Ovary (tissue), 9 donors: ENCODE data around the gene JSRP1. TPM values are rescaled to one million over a fixed set of nuclear protein-coding genes. Genes with fewer than 3 reads are reported as not detected.

Experiments
- DNase-seq, 5 donors: peaks; one replicate each; pipeline ENCODE4 v3.0.0-alpha.2; 2019 to 2020
- H3K27ac ChIP-seq, 2 donors: fragments of 200-600 bp; one replicate each; pipeline versions ENCODE4 v1.5.1 to v1.8.0; 2019 to 2022
- H3K27me3 ChIP-seq: fragments of 200-600 bp; one replicate; pipeline ENCODE4 v1.8.0; 2022
- H3K36me3 ChIP-seq: fragments of 200-600 bp; sonication (generic); one replicate; pipeline ENCODE4 v1.5.1; 2019
- H3K4me1 ChIP-seq: one replicate; pipeline ENCODE4 v1.8.1; 2013; ENCODE audit warnings: mild to moderate bottlenecking, moderate library complexity; ENCODE audit not compliant: insufficient read depth
- H3K4me3 ChIP-seq: fragments of 200-600 bp; sonication (generic); one replicate; pipeline ENCODE4 v1.5.1; 2017
- H3K9me3 ChIP-seq, 2 donors: fragments of 200-600 bp in 1 of 2; sonication (generic) in 1 of 2; one replicate each; pipeline versions ENCODE4 v1.5.1 to v1.8.1; 2013 to 2019; ENCODE audit warnings: mild to moderate bottlenecking in 1 of 2, moderate library complexity in 1 of 2
- CTCF ChIP-seq, 3 donors: fragments of 450-650 bp in 2 of 3; fragments of 200-600 bp in 1 of 3; IDR thresholded peaks; one replicate each; pipeline versions ENCODE4 v1.5.1 to v1.8.0; 2016 to 2022; ENCODE audit warnings: antibody characterized with exemption in 3 of 3, mild to moderate bottlenecking in 1 of 3
- EP300 ChIP-seq: sonication (generic); formaldehyde crosslinking; IDR thresholded peaks from one replicate; pipeline ENCODE4 v1.6.1; 2017; ENCODE audit warnings: antibody characterized with exemption
- POLR2A ChIP-seq: fragments of 450-650 bp; IDR thresholded peaks from one replicate; pipeline ENCODE4 v1.6.1; 2017; ENCODE audit warnings: antibody characterized with exemption, mild to moderate bottlenecking, moderate library complexity
- WGBS, 3 donors: extraction: QIAGEN DNeasy Blood & Tissue Kit in 1 of 3; methylation state at CpG; one replicate each; pipeline versions ENCODE4 v1.1.5 to v1.1.7; 2013 to 2017; 5-methylcytosine and 5-hydroxymethylcytosine counted together
- intact Hi-C, 4 donors: fragments of 100-400 bp; cut with DNase I; formaldehyde crosslinking; loops; one replicate each; pipeline versions ENCODE4 v1.11.0 to v1.15.1; 2022 to 2023
- polyA plus RNA-seq, 2 donors: library from polyadenylated mRNA; stranded (reverse); fragments of 200-250 nt in 1 of 2; fragments of 350-450 nt in 1 of 2; fragmentation: Illumina TruSeq in 1 of 2; extraction: RNeasy Lipid Tissue Mini Kit (QIAGEN cat#74804) in 1 of 2; gene quantifications; one replicate each; pipeline ENCODE4 v1.2.3, GENCODE V29; 2013 to 2014
- total RNA-seq, 7 donors: library from RNA; depleted of rRNA in 2 of 7; stranded (reverse); fragments of >200 nt in 2 of 7; fragmentation: NEBNext Ultra II Directional in 3 of 7; extraction: Animal tissue kit (Norgen Biotek cat#: 25700) in 3 of 7; gene quantifications; one replicate each; pipeline versions ENCODE4 v1.1.0 to v1.2.4, GENCODE V29; 2016 to 2023
- donor health status: DM: no; HTN: no; CAD: no; lungs with moderate emphysema.
- donor health status: DM: no; HTN: no; CAD: no.
- donor health status: Bipolar disorder and iron deficiency.
- donor health status: DM: yes; HTN: yes; CAD: no.
- donor health status: DM: no; HTN: no; CAD: no.
- donor health status: DM: yes; HTN: yes; CAD: no.

Gene JSRP1
- total and polyA plus RNA-seq, 9 donors = 0.30 to 0.92 (median 0.35) TPM; not detected in 4

- H3K27ac ChIP-seq = no peak overlapping the region
- no peaks in the 10 kb centered on the region for H3K36me3 ChIP-seq
- no peak for TF ChIP-seq POLR2A
- TF ChIP-seq CTCF (IDR thresholded peaks at IDR 0.05) = no peak
- no peak for TF ChIP-seq EP300
- no peaks in the 10 kb centered on the region for H3K27me3 ChIP-seq
- no peaks in the 10 kb centered on the region for H3K9me3 ChIP-seq
- whole genome bisulfite sequencing, 3 donors = 74 to 81% (median 80%) methylated on average over 20 to 32 of the region's 32 CpGs
- H3K4me1 ChIP-seq = peaks cover 14% of the 10 kb centered on the region
- no peak overlapping the region for H3K4me3 ChIP-seq
- no peak for DNase-seq
- intact Hi-C loops = loop anchor here in 1 of 4 donors (10.0 kb wide), 1 partner anchor 371 kb away; no protein-coding TSS in a partner anchor
Observed at GRCh38 chr19:2243274-2244124, 12.7 kb downstream of the JSRP1 start.

- Histone ChIP-seq H3K27me3 (no peaks in the 10 kb centered on the region), H3K36me3 (no peaks in the 10 kb centered on the region), H3K27ac (no peak overlapping the region), H3K9me3 (no peaks in the 10 kb centered on the region), H3K4me1 (peaks cover 19% of the 10 kb centered on the region), H3K4me3 (no peak overlapping the region)
- no peak for DNase-seq
- WGBS, 3 donors = 87 to 91% (median 89%) methylated on average over 8 of the region's 8 CpGs
- intact Hi-C loops = loop anchor here in 1 of 4 donors (10.0 kb wide), 1 partner anchor 372 kb away; no protein-coding TSS in a partner anchor
- TF ChIP-seq CTCF (IDR thresholded peaks at IDR 0.05) = no peak
- TF ChIP-seq EP300 = no peak
- no peak for TF ChIP-seq POLR2A
Observed at GRCh38 chr19:2242816-2243215, 13.4 kb downstream of the JSRP1 start.

DNA sequence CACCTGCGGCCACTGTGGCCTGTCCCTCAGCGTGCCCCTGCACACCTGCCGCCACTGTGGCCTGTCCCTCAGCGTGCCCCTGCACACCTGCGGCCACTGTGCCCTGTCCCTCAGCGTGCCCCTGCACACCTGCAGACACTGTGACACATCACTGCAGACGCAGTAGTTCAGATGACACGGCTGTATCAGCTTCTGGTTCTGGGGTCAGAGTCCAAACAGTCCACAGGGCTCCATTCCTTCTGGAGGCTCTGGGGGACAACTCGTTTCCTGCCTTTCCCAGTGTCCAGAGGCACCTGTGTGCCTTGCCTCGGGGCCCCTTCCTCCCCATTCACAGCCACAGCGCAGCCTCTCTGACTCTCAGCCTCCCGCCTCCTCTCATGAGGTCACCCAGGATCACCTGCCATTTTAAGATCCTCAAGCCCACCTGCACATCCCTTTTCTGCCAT lies 14.1 kb downstream of the JSRP1 start:
- Histone ChIP-seq H3K4me1 (peaks cover 25% of the 10 kb centered on the region), H3K27ac (no peak overlapping the region), H3K36me3 (no peaks in the 10 kb centered on the region), H3K4me3 (no peak overlapping the region), H3K9me3 (no peaks in the 10 kb centered on the region), H3K27me3 (no peaks in the 10 kb centered on the region)
- no peak for DNase-seq
- intact Hi-C loops = loop anchor here in 1 of 4 donors (10.0 kb wide), 1 partner anchor 373 kb away; no protein-coding TSS in a partner anchor
- TF ChIP-seq EP300 = no peak
- TF ChIP-seq CTCF (IDR thresholded peaks at IDR 0.05) = no peak
- TF ChIP-seq POLR2A = no peak
- WGBS, 3 donors = 85 to 89% (median 88%) methylated on average over 12 of the region's 12 CpGs

GRCh38 chr19:2240881-2241760 lies 15.1 kb downstream of the JSRP1 start:
- Histone ChIP-seq H3K9me3 (no peaks in the 10 kb centered on the region), H3K27ac (no peak overlapping the region), H3K4me1 (peaks cover 25% of the 10 kb centered on the region), H3K36me3 (no peaks in the 10 kb centered on the region), H3K4me3 (no peak overlapping the region), H3K27me3 (no peaks in the 10 kb centered on the region)
- intact Hi-C loops = loop anchor here in 1 of 4 donors (10.0 kb wide), 1 partner anchor 374 kb away; no protein-coding TSS in a partner anchor
- TF ChIP-seq EP300 = no peak
- TF ChIP-seq CTCF (IDR thresholded peaks at IDR 0.05) = no peak
- no peak for TF ChIP-seq POLR2A
- DNase-seq = no peak
- WGBS, 3 donors = 50 to 63% (median 59%) methylated on average over 41 of the region's 41 CpGs
